Stimulated activated CD8-positive, alpha-beta memory T cell treated with anti-CD3 and anti-CD28 coated beads, Interleukin-7, amount 100 ng/mL, for 4 hours (primary cell): Measurements from ENCODE around the gene MYCT1.

Source experiments
- DNase-seq, 2 donors: peaks; one replicate each; pipeline ENCODE4 v3.0.0-alpha.2; 2020; ENCODE audit warnings: low read depth in 2 of 2

The MYCT1 gene

GRCh38 chr6:152721956-152722355 is 24.3 kb downstream of the MYCT1 start:
- DNase-seq, result no peak

- no peak for DNase-seq
These were observed 25.7 kb downstream of the MYCT1 start for GRCh38 chr6:152723398-152723797.

DNA sequence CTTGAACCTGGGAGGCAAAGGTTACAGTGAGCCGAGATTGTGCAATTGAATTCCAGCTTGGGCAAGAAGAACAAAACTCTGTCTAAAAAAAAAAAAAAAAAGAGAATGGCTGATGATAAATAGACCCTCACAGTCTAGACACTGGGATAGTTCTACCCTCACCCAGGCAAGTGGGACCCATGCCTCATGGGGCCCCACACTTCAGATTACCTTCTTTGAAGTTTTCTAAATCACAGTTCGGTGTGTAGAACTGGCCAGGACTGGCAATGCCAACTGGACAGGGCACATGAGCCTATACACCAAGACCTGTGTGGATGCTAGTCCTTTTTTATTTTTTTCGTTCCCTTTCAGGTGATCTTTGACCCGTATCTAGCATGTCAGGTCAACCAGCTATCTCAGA is 28.6 kb downstream of the MYCT1 start:
- no peak for DNase-seq

GRCh38 chr6:152727507-152727906 is 29.8 kb downstream of the MYCT1 start:
- no peak for DNase-seq

- no peak for DNase-seq
These were observed 36.9 kb downstream of the MYCT1 start for GRCh38 chr6:152734630-152735029.

DNA sequence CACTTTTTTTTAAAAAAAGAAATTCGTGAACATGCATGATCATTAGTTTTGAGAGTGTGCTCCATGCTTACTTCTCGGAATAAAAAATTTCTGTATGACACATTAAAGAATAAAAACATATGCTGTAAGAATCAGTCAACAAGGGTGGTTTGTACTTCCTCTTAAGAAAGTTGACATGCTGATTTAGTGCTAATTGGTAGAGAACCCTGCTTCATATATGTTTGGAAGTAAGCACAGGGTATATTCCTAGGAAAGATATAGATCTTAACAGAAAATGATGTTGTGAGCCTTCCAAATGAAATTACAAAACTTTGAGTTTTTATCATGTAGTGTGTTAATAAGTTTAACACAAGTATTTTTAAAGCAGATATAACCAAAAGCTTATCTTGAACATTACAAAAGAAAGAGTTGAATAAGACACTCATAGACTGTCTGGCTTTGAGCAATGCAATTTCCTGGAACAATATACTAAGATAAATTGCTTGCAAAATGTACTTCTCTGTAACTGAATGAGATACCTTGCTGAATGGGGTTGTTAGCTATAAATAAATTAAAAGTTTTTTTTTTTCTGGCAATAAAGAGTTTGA is 39.1 kb downstream of the MYCT1 start:
- DNase-seq, result no peak

DNA sequence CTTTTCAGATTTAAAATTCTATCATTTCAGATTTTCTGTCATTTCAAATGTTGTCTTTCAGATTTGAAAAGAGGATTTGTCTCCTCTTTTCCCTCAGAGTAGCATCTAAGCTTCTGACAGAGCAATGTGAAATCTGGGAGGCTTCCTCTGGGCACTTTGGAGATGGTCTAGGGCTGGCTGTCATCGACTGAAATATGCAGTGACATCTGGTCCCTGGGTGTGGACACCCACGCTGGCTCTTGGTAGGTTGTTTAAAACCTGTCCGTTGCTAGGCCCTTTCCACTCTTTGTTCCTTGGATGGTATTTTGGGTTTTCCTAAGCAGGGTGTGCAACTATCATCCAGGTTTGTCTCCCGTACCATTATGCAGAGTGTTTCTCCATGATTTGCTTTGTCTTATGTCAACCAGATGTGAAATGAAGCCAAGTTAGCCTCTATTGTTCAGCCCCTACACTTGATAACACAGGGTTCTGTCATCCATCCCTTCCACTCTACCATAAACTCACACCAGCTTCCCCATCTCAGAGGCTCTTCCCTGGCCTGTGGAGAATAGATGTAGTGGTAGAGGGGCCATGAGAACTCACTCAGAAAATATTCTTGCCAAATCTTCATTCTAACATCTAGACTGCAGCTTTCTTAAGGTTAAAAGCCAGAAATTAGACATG is 47.9 kb downstream of the MYCT1 start:
- DNase-seq, result no peak

DNA sequence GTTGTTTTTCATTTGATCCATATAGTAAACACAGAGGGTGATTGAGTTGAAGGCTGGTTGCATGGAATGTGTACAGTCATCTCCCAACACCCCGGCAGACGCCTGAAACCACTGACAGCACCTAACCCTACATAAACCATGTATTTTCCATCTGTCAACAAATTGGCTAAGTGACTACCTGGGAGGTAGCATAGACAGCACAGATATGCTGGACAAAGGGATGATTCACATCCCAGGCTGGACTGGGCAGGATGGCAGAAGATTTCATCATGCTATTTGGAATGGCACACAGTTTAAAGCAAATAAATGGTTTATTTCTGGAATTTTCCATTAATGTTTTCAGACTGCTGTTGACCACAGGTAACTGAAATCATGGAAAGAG is 48.5 kb downstream of the MYCT1 start:
- DNase-seq, result no peak

DNA sequence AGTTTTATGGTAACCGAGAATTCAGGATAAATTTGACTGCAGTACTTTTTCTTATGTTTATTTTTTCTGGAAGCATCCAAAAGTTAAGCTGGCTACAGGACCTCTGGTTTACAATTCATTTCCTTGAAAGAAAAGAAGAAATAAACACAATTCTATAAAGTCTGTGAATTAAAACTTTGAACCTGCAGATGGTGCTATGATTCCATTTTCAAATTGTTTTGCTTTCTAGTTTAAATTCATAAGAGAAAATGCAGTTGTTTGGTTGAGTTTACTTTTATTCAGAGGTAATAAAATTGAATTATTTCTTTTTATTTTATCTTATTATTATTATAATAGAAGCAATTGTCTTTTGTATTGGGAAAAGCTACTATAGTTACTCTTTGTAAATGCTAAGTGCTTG is 51.1 kb downstream of the MYCT1 start:
- no peak for DNase-seq

- DNase-seq, result no peak
These were observed 51.6 kb downstream of the MYCT1 start for GRCh38 chr6:152749336-152749735.

DNA sequence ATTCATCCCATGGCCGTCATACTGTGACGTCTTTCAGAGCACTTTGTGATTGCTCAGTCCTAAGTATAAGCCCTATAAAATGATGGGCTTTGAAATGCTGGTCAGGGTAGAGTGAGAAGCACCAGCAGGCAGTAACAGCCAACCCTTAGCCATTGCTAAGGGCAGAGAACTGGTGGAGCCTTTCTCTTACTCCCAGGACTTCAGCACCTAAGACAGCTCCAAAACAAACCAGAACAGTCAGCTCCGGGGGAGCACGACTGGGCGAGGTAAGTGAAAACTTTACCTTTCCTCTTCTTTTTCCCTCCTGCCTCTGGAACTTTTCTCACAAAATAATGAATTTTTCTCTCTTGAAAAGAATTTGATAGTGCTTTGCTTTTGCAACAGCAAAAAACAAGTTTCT is 53.0 kb downstream of the MYCT1 start, which contains the start of gene VIP:
TSS of gene VIP (plus strand) at position 104 of the 400 bp plus-strand sequence. CDS start 1,381 bp downstream, outside the sequence.
- DNase-seq, result no peak

DNA sequence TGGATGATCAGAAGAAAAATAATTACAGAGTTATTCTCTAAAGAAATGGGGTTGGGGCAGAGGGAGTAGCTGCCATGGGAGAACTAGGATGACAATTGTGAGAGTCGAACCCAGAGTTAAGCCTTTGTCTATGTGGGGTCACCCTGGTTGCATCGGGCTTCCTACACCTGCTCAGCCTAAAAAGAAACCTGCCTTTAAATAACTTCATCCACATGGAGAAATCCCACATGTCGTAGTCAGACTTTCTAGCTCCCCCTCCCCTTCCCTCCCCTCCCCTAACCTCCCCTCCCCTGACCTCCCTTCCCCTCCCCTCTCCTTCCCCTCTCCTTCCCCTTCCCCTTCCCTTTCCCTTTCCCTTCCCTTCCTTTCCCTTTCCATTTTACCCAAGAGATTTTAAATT is 67.6 kb downstream of the MYCT1 start:
- no peak for DNase-seq

GRCh38 chr6:152769159-152769558 is 71.5 kb downstream of the MYCT1 start:
- DNase-seq, result no peak

DNA sequence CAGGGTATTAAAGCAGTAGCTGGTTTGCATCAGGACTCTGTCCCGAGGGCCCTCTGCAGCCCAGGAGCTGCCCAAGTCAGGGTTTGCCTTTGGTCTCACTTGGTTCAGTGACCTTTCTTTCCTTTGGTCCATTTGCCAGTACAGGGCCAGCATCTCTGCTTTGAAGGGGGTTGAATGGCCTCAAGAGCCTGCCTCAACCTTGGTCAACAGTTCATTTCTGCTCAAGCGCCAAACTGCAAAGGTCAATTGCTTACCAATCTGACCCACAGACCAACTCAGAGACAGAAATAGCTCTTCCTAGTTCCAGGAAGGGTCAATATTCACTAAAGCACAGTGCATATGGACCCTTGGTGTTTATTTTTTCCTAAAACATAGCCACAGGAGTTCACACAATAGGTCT is 72.3 kb downstream of the MYCT1 start:
- no peak for DNase-seq

GRCh38 chr6:152771061-152771687 is 73.5 kb downstream of the MYCT1 start:
- DNase-seq, result no peak
